GM12892 (cell line): ENCODE data around the gene RSPO1.

Experiments
- DNase-seq: peaks from one replicate; pipeline ENCODE4 v3.0.0; 2011; ENCODE audit not compliant: insufficient read length
- FAIRE-seq: peaks from 2 replicates; lab custom pipeline; 2011; peaks lifted over from hg19 to GRCh38; lab: Jason Lieb, UNC
- POLR2A ChIP-seq: IDR thresholded peaks from 2 replicates; pipeline ENCODE4 v1.6.1; 2011; ENCODE audit warnings: low read depth, low read length, control low read depth
- POLR2AphosphoS5 ChIP-seq: IDR thresholded peaks from 2 replicates; pipeline ENCODE4 v1.6.1; 2011; ENCODE audit warnings: low read depth, low read length, control low read depth
- TAF1 ChIP-seq: IDR thresholded peaks from 2 replicates; pipeline ENCODE4 v1.6.1; 2011; ENCODE audit warnings: low read depth, mild to moderate bottlenecking, control low read depth, low read length, borderline replicate concordance

RSPO1 gene

DNA sequence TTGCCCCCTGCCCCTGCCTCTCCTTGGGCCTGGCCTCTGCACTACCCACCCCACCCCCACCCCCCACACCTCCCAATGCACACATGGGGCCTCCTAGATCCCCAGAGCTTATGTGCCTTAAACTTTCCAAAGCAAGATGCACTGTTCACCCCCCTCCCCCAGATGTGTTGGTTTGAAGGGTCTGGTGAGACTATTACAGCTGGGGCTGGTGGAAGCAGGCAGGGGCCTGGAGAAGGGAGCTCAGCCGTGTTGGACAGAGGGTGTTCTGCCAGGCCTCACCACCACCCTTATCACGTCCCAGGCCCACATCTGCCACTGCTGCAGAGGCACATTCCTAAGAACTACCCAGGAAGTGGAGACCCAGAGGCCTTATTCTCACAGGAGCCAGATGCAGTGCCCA, 18.3 kb upstream of the RSPO1 start:
- no peak for FAIRE-seq
- no peak for DNase-seq
- no peak for TF ChIP-seq POLR2AphosphoS5
- no peak for TF ChIP-seq TAF1
- no peak for TF ChIP-seq POLR2A

GRCh38 chr1:37651803-37652202, 17.1 kb upstream of the RSPO1 start:
- TF ChIP-seq TAF1 (no peak), POLR2AphosphoS5 (no peak), POLR2A (no peak)
- DNase-seq (no peak), FAIRE-seq (no peak)

GRCh38 chr1:37650721-37651120, 16.0 kb upstream of the RSPO1 start:
- DNase-seq (no peak), FAIRE-seq (no peak)
- TF ChIP-seq TAF1, result no peak
- no peak for TF ChIP-seq POLR2A

DNA sequence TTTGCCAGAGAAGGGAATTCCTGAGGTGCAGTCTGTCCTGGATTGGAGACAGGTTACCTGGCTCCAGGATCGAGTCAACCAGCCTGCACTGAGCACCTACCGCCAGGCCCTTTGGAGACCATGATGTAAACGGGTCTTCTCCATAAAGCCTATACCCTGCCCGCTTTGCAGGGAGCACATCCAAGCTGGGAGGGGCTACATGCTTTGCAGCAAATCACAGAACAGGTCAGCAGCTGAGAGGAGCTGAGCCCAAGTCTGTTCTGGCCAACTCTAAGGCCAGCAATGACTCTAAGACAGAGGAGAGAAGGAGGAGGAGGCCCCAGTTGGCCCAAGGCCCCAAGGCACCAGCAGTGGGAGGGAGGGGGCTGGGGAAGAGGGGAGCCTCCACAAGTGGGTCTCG, 15.5 kb upstream of the RSPO1 start:
- no peak for FAIRE-seq

GRCh38 chr1:37647281-37647680, 12.6 kb upstream of the RSPO1 start:
- TF ChIP-seq POLR2AphosphoS5, result no peak
- TF ChIP-seq POLR2A, result no peak
- TF ChIP-seq TAF1, result no peak
- FAIRE-seq, result no peak

More for the DNA sequence above, 15.5 kb upstream of the RSPO1 start:
- TF ChIP-seq TAF1 (no peak), POLR2AphosphoS5 (no peak), POLR2A (no peak)
- DNase-seq, result no peak

GRCh38 chr1:37641059-37641458, 6.4 kb upstream of the RSPO1 start:
- DNase-seq (no peak), FAIRE-seq (no peak)
- TF ChIP-seq POLR2AphosphoS5 (no peak), POLR2A (no peak), TAF1 (no peak)

More at GRCh38 chr1:37647281-37647680, 12.6 kb upstream of the RSPO1 start:
- DNase-seq, result no peak

DNA sequence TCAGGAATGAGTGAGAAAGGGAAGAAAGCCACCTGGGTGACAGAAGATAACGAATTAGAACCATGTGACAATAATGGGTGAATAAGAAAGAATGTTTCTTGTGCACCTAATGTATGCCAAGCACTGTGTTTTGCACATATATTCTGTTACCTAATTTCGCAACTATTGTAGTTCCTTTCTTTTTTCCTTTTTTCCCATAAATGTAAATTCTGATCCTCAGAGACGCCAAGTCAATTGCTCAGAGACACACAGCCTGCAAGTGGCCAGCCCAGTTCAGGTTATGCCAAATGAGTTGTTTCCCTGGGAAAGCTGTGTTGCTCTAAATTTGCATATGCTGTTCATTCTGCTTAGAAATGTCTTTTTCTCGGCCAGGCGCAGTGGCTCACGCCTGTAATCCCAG, 1.7 kb upstream of the RSPO1 start:
- DNase-seq (no peak), FAIRE-seq (no peak)
- no peak for TF ChIP-seq POLR2AphosphoS5
- no peak for TF ChIP-seq TAF1
- TF ChIP-seq POLR2A, result no peak

GRCh38 chr1:37634992-37635902, 555 bp upstream of the RSPO1 start:
- DNase-seq, result no peak
- no peak for TF ChIP-seq POLR2A
- TF ChIP-seq TAF1, result no peak
- TF ChIP-seq POLR2AphosphoS5, result no peak
- FAIRE-seq, result no peak

DNA sequence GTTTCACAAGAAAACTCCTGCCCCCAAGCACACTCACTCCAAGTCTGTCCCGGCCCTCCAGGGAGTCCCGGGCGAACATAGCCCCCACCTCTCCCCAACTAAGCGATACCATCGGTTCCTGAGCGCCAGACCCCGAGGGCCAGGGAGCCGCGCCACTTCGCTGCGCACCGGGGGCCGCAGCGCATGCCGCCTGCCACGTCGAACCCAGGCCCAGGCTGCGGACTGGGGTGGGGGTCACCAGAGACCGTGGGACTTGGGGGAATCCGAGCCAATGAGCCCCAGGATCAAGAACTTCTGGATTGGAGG, 801 bp downstream of the RSPO1 start:
- no peak for TF ChIP-seq TAF1
- TF ChIP-seq POLR2A, result no peak
- TF ChIP-seq POLR2AphosphoS5, result no peak
- DNase-seq (no peak), FAIRE-seq (no peak)

DNA sequence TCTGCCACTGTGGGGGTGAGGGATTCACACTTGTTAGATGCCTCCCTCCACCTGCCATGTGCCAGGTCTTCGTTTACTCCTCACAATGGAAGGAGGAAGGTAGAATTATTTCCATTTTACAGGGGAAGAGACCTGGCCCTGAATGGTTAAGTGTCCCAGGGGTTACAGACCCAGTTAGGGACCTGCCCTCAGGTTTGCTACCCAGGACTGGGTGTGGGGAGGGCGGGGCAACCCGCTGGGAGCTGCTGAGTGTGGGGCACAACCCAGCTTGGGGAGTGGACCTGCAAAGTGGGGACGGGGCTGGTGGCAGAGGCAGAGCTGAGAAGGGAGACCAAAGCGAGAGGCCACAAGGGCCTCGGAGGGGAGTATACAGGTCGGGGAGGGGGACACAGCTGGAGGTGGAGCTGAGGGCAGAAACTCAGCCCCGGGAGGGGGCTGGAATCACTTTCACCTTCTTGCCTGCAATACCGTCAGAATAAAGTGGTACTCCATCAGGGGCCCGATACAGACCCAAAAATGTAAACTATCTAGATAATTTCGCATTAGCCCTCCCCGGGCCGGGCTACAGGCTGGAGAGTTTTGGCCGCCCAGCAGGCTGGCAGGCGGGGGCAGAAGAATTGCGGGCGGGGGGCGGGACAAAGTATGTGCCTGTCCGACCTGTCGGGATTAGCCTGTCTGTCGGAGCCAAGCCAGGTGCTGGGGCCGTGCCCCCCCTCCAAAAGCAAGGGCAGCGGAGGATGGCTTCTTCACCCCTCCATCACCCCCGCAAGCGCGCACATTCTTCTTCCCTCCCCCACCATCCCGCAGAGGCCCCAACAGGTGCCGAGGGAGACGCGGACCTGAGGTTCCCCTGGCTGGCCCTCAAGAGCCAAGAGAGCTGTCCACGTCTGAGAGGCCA, 1.4 kb downstream of the RSPO1 start:
- DNase-seq (no peak), FAIRE-seq (no peak)
- TF ChIP-seq POLR2A (no peak), POLR2AphosphoS5 (no peak), TAF1 (no peak)

DNA sequence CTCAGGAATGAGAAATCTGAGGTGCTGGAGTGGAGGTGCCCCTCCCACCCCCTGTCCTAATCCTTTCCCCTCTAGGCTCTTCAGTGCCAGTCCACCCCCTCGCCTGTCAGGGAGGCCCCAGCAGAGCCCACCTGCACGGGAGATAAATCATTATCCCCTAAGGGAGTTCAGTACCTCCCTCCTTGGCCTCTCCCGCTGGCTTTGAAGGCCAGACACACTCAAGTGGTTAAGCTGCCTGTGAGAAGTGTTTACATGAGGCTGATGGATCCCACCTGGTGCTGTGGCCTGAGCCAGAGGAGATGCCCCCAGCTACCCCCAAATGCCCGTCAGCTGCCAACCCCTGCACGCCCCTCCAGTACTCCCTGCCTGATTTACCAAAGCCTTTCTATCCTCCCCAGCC, 3.7 kb downstream of the RSPO1 start:
- TF ChIP-seq TAF1, result no peak
- no peak for TF ChIP-seq POLR2A
- no peak for TF ChIP-seq POLR2AphosphoS5
- FAIRE-seq (no peak), DNase-seq (no peak)

GRCh38 chr1:37630426-37631028, 4.2 kb downstream of the RSPO1 start:
- TF ChIP-seq POLR2A (no peak), TAF1 (no peak), POLR2AphosphoS5 (no peak)
- no peak for FAIRE-seq
- no peak for DNase-seq
